Superior temporal gyrus (tissue), 1 donor: ENCODE measurements around the gene MAGEA2.
"Not testable (repeated sequence)": the region's sequence is repeated elsewhere in the genome, so short reads cannot be mapped to it uniquely, and the experiment has no call there.

ENCODE experiments used
- DNase-seq: peaks from one replicate; pipeline ENCODE4 v3.0.0-alpha.2; 2016; ENCODE audit errors: extremely low spot score

The MAGEA2 gene

GRCh38 chrX:152709173-152709572 is 44.5 kb downstream of the MAGEA2 start, which contains the start of gene CSAG2:
CSAG2 (minus strand) TSS chrX:152709273; CDS start chrX:152709112, 161 bp downstream.
- not testable (repeated sequence) for DNase-seq

- not testable (repeated sequence) for DNase-seq
Observed at GRCh38 chrX:152706500-152706899, 47.1 kb downstream of the MAGEA2 start.

- not testable (repeated sequence) for DNase-seq
Observed at GRCh38 chrX:152700390-152700789, 53.3 kb downstream of the MAGEA2 start.
